CD4-positive, alpha-beta T cell treated with Interferon alpha-2 for 1 hour (primary cell): ENCODE results near the gene CFAP299.
A peak's percentile ranks its signal among the peaks of the same experiment; 100 is the strongest.
"Not testable (repeated sequence)": the region's sequence is repeated elsewhere in the genome, so short reads cannot be mapped to it uniquely, and the experiment has no call there.

Experiments
- DNase-seq, 2 donors: peaks; one replicate each; pipeline ENCODE4 v3.0.0-alpha.2; 2020 to 2022

Gene CFAP299

DNA sequence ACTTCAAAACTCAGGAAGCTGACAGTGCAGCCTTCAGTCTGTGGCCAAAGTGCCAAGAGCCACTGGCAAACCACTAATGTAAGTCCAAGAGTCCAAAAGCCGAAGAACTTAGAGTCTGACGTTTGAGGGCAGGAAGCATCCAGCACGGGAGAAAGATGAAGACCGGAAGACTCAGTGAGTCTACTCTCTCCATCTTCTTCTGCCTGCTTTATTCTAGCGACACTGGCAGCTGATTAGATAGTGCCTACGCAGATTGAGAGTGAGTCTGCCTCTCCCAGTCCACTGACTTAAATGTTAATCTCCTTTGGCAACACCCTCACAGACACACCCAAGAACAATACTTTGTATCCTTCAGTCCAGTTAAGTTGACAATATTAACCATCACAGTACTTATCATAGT, 414.0 kb downstream of the CFAP299 start:
- not testable (repeated sequence) for DNase-seq

GRCh38 chr4:80751200-80751599, 415.7 kb downstream of the CFAP299 start:
- no peak for DNase-seq

GRCh38 chr4:80767944-80768343, 432.4 kb downstream of the CFAP299 start:
- no peak for DNase-seq

DNA sequence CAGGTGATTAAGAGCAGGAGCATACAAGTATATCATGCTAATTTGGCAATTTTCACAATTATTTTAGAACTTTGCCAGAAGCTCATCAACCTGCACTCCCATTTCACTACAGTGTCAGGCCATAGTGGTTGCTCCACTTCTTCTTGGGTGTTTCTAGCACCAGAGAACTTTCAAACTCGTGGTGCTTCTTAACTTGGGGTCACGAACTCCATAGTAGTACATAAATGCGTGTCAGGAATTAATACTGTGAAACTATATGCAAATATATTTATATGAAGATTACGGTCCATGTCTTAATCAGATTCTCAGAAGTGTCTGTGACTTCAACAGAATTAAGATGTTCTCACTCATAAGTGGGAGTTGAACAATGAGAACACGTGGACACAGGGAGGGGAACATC, 440.6 kb downstream of the CFAP299 start:
- no peak for DNase-seq

DNA sequence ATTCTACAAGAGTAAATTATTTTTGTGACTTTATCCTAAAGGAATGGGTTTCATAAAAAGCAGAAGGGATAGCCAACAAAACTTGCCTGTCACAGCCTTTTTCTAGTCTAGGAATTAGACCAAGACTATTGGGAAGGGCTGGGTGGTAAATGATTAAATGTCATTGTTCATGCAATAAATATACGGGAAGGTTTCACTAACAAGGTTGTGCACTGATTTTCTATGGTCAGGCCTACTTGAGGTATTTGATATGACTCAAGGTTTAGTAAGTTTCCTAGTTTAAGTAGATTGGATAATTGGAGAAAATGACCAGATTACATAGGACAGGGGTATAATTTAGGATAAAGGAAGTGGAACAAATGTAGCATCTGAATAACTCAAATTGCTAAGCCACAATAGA, 445.9 kb downstream of the CFAP299 start:
- DNase-seq: no peak

- DNase-seq: no peak
These were observed 451.8 kb downstream of the CFAP299 start for GRCh38 chr4:80787306-80787705.

DNA sequence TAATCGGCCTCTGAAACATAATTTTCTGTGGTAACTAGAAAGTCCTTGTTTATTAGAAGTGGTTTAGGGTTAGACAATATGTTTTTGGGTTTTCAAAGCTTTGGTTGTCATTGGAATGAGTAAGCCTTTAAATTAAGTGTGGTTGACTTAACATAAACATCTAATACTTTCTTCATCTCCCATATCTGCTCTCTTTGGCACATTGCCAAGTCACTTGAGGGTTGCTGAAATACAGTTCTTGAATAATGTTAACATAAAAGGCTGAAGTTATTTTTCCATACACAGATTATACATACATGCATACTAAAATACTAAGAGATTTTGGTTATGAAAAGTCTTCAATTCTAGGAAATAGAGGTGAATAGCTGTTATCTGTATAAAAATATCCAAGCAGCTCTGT, 453.3 kb downstream of the CFAP299 start:
- peak in 1 of 2 donors; percentile 10 for DNase-seq

DNA sequence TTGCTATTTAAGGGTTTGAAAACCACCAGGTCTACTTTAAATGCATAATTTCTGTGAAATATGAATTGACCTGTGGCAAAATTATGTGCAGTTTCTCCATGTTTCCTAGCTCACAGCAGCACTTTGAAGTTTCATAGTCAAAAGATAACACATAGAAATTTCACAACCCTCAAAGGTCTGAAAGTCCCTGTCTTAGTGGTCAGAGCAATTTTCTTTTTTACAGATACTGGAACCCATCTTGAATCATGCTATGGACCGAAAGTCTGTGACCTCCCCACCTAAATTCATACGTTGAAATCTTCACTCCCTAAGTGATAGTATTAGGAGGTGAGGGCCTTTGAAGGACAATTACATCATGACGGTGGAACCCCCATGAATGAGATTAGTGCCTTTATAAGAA, 454.6 kb downstream of the CFAP299 start:
- DNase-seq: no peak

DNA sequence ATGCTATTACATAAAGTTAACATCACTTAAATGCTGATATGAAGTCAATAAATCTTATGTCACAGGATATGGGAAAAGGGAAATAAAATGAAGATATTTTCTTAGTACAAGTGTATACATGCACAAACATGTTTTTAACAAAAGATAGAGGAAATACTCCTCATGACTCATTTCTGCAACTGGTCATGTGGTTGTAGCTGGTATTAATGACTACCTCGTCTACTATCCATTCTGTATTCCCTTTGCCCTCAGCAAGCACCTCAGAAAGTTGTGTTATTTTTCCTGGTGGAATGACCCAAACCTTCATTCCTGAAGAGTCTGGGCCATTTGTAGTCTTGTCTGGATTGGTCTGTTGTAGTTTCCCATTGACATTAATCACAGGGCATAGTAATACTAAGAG, 458.1 kb downstream of the CFAP299 start:
- DNase-seq: not testable (repeated sequence)

- no peak for DNase-seq
These were observed 462.6 kb downstream of the CFAP299 start for GRCh38 chr4:80798082-80798481.

GRCh38 chr4:80800719-80801118, 465.2 kb downstream of the CFAP299 start:
- DNase-seq: not testable (repeated sequence)

DNA sequence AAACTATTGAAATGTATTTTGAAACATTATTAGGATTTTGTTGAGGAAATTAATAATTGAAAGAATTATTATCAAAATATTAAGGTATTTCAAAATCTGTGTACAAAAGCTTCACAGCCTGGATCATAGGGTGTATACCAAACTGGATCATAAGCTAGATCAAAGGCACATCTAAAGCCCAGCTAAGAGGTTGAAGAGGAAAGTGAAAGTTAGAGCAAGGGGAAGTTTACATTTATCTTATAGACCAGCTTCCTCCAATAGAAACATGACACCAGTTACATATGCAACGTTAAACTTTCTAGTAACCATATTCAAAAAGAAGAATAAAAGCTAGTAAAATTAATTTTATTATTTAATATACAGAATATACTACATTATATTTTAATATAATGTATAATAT, 467.8 kb downstream of the CFAP299 start:
- no peak for DNase-seq

GRCh38 chr4:80806472-80806871, 470.9 kb downstream of the CFAP299 start:
- DNase-seq: no peak

DNA sequence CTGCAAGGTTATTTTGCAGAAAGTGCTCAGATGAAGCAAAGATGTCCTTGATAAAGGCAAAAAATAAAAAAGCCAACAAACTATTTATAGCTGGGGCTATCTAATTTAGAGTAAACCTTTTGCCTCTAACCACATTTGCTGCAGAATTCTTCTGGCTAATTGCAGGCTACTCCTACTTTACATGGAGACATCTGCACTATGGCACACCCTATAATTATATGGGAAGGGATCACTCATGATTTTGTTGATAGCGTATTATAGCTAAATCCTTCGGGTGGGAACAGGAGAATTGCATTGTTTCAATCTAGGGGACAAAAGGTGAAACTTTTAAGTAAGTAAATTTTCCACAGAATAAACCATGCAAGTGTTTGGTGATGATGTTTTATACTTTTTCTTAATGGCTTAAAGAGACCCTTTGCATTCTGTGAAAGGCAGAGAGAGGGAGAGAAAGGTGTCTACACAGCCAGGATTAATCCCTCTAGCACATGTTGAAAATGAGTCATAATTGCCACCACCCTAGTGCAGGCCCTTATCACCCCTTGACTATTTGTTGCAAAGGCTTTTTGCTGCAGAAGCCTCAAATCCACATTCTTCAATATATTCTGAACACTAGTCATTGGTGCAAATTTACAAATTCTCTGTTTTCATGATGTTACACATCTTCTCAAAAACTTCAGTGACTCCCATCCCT, 473.7 kb downstream of the CFAP299 start:
- no peak for DNase-seq

- no peak for DNase-seq
These were observed 475.9 kb downstream of the CFAP299 start for GRCh38 chr4:80811406-80811805.

- DNase-seq: no peak
These were observed 476.6 kb downstream of the CFAP299 start for GRCh38 chr4:80812145-80812544.

GRCh38 chr4:80814266-80814665, 478.7 kb downstream of the CFAP299 start:
- DNase-seq: no peak

DNA sequence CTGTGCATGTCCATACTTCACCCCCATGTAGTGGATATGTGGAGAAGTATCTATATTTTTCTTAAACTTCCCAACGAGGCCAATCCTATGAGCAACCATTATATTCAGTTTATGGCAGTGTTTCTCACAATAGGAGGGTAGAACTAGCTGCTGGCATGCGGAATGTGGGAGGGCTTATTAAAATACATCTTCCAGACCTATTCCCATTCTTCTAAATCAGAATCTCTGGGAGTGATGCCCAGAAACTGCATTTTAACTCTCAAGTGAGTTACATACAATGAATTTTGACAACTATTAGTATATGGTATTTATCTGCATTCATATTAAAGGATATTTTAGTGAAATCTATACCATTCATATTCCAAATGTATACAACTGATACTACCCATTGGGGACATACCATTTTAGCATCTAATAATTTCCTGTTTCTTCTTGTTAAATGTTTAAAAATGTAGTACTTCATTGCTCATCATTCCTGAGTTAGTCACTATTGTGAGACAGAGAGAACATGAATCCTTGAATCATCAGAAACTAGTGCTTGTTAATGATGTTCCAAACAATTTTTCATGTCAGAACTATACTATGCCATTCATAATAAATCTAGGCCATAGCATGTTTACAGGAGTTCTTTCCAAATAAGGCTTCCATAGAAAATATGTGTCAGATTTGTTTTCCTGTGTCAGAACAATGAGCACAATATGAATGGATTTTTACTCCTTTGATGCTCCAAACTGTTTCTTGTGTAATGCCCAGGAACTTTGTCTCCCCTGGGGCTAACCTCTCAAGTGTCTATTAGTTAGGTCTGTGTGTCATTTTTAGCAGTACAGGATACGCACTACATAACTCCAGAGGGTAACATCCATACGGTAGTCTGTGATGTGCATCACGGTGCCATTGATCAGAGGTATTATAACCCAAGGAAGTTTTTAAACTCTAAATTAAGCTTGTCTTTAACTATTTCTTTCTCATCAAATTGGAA, 496.1 kb downstream of the CFAP299 start:
- no peak for DNase-seq

DNA sequence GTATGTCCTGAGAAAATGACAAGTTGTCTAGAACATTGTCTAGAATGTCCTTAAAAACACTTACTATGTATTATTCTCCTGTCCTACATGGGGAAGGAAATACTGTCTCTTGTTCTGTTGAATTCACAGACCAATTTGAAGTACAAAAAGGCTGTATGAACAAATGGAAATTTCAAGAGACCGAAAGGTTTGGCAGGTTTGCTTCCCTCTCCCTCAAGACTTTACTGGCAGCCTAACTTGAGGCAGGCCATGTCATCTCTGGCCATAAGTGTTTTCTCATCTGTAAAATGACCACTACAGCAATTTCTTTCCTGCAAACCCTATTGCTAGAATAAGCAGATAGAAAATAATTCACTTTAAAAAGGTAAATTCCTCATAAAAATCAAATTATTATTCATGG, 503.8 kb downstream of the CFAP299 start:
- no peak for DNase-seq

DNA sequence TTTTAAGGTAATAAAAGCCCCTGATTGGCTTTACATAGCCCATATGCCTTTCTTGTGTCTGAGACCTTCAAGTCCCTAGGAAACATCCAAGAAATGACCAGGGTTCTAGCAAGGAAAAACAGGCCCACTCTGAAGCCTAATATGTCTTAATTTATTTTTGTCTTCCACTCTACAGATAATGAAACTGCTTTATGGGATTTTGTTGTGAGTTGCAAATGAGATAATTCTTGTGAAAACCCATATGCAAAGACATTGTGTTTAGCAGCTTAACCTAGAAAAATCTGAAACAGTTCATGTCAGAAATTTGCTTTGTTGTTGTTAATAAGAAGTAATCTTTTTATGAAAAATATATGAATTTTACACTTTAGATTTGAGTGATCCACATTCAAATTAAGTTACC, 504.3 kb downstream of the CFAP299 start:
- no peak for DNase-seq

- no peak for DNase-seq
These were observed 504.9 kb downstream of the CFAP299 start for GRCh38 chr4:80840396-80840795.

DNA sequence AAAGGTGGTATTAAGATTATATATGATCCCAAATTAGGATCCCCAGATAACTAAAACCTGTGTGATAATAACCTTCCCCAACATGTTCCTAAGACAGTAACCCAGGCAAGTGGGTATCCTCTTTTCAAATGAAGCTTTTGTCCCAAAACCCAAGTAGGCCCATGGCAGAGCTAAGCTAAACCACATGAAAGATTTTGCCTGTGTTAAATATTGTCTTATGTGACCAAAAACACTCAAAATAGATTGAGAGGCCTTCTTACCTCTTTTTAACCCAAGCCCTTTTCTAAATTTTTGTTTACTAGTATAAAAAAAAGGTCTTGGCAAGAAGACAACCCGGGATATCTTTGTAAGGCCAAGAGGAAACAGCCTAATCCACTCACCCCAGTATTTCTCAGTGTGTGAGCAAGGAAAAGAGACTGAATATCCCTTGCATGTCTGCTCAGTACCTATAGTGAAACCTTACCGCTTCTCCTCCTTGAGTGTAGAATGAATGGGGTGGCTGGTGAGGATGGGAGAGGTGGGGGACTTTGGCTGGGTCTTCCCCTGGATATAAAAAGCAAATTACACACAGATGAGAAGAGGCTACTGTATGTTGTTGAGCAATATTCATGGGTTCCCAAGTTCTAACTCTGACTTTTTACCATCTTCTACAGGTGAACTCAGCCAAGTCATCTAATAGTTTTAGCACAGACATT, 506.2 kb downstream of the CFAP299 start:
- DNase-seq: no peak

DNA sequence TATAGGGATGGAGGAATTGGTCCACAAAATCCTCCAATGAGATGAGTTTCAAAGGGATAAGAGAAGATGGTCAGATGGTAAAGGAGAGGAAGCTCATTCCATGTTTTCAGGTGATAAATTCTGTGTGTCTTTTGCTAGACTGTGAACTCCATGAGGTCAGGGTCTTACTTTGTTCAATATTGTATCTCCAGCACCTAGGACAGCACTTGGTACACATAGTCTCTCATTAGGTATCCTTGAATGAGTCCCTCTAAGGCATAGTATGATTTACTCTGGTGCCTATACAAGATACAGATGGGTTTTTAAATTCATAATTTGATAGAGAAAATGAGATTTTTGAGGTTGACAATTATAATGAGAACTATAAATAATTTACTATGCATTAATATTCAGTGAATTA, 510.7 kb downstream of the CFAP299 start:
- DNase-seq: no peak

- no peak for DNase-seq
These were observed 516.5 kb downstream of the CFAP299 start for GRCh38 chr4:80852061-80852460.
